Activated naive CD4-positive, alpha-beta T cell treated with anti-CD3 and anti-CD28 coated beads for 36 hours (primary cell): Measurements from ENCODE around the gene MBNL3. TPM values are rescaled to one million over a fixed set of nuclear protein-coding genes. Genes with fewer than 3 reads are reported as not detected.
A peak's percentile ranks its signal among the peaks of the same experiment; 100 is the strongest.

Experiments
- CTCF ChIA-PET: fragments of 350-600 bp; sonication (Branson Sonifier 250); formaldehyde crosslinking; loops from one replicate; lab custom pipeline; 2021; ENCODE audit warnings: antibody characterized with exemption; lab: Charles Lee
- DNase-seq: peaks from one replicate; pipeline ENCODE4 v3.0.0-alpha.2; 2020
- H3K27ac Mint-ChIP-seq: one replicate; pipeline ENCODE4 v1.8.0; 2021; ENCODE audit warnings: mild to moderate bottlenecking, mixed read lengths
- H3K27me3 Mint-ChIP-seq: one replicate; pipeline ENCODE4 v1.8.0; 2021; ENCODE audit warnings: low read depth, mixed read lengths
- H3K36me3 Mint-ChIP-seq: one replicate; pipeline ENCODE4 v1.8.0; 2021; ENCODE audit warnings: low read depth, mixed read lengths
- H3K4me1 Mint-ChIP-seq: one replicate; pipeline ENCODE4 v1.8.0; 2021; ENCODE audit warnings: low read depth, mixed read lengths
- H3K4me3 Mint-ChIP-seq: one replicate; pipeline ENCODE4 v1.8.0; 2021; ENCODE audit warnings: mild to moderate bottlenecking, moderate library complexity, mixed read lengths
- H3K9me3 Mint-ChIP-seq: one replicate; pipeline ENCODE4 v1.8.0; 2021; ENCODE audit warnings: mixed read lengths
- intact Hi-C: fragments of 100-400 bp; cut with micrococcal nuclease; formaldehyde crosslinking; loops from one replicate; pipeline ENCODE4 v1.15.1; 2023
- total RNA-seq, 2 experiments: library from RNA; stranded (reverse); gene quantifications; one replicate each; pipeline ENCODE4 v1.2.3, GENCODE V29; 2021

The MBNL3 gene
- total RNA-seq, 2 experiments from 2014 or later = 14.2 to 15.8 TPM

DNA sequence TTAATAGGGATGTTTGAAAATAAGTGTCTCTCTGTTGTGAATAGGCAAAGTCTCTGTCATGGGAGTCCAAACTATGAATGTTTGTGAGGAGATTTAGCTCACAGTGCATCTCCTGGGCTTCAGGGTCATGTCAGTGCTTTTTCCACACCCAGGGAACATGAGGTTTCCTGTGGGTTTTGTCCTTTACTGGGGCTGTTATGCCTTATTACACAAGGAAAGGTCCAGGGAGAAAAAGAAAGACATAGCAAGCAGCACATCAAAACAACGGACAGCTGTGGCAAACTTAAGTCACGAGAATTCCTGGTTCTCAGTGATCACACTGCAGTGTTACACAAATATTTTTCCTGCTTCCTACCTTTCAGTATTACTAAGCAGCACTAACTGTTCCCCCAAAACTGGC lies 99.4 kb downstream of the MBNL3 start:
- Mint-ChIP-seq H3K36me3 (peaks cover 4% of the 10 kb centered on the region), H3K27me3 (no peaks in the 10 kb centered on the region), H3K27ac (no peak overlapping the region), H3K4me3 (no peak overlapping the region), H3K9me3 (no peaks in the 10 kb centered on the region), H3K4me1 (peaks cover 7% of the 10 kb centered on the region)
- DNase-seq = no peak
- CTCF ChIA-PET = no interaction called here
- intact Hi-C loops = no loop called here

- intact Hi-C loops = no loop called here
- Mint-ChIP-seq H3K4me3 (no peak overlapping the region), H3K4me1 (peaks cover 2% of the 10 kb centered on the region), H3K27me3 (no peaks in the 10 kb centered on the region), H3K27ac (no peak overlapping the region), H3K36me3 (peaks cover 4% of the 10 kb centered on the region), H3K9me3 (no peaks in the 10 kb centered on the region)
- CTCF ChIA-PET = no interaction called here
- no peak for DNase-seq
Observed at GRCh38 chrX:132388371-132388770, 100.5 kb downstream of the MBNL3 start.

GRCh38 chrX:132384301-132384700 lies 104.5 kb downstream of the MBNL3 start:
- Mint-ChIP-seq H3K4me1 (no peaks in the 10 kb centered on the region), H3K36me3 (peaks cover 5% of the 10 kb centered on the region), H3K4me3 (no peak overlapping the region), H3K27ac (no peak overlapping the region), H3K27me3 (no peaks in the 10 kb centered on the region), H3K9me3 (no peaks in the 10 kb centered on the region)
- CTCF ChIA-PET = no interaction called here
- DNase-seq = no peak
- intact Hi-C loops = no loop called here

GRCh38 chrX:132382068-132382467 lies 106.8 kb downstream of the MBNL3 start:
- Mint-ChIP-seq H3K9me3 (no peaks in the 10 kb centered on the region), H3K4me3 (no peak overlapping the region), H3K4me1 (no peaks in the 10 kb centered on the region), H3K36me3 (peaks cover 3% of the 10 kb centered on the region), H3K27me3 (no peaks in the 10 kb centered on the region), H3K27ac (no peak overlapping the region)
- intact Hi-C loops = no loop called here
- DNase-seq = no peak
- CTCF ChIA-PET = no interaction called here

- DNase-seq = no peak
- H3K4me3 Mint-ChIP-seq = no peak overlapping the region
- intact Hi-C loops = no loop called here
- CTCF ChIA-PET = no interaction called here
- no peaks in the 10 kb centered on the region for H3K4me1 Mint-ChIP-seq
- H3K27me3 Mint-ChIP-seq = no peaks in the 10 kb centered on the region
- H3K36me3 Mint-ChIP-seq = peaks cover 3% of the 10 kb centered on the region
- no peaks in the 10 kb centered on the region for H3K9me3 Mint-ChIP-seq
- no peak overlapping the region for H3K27ac Mint-ChIP-seq
Observed at GRCh38 chrX:132378281-132378680, 110.6 kb downstream of the MBNL3 start.

DNA sequence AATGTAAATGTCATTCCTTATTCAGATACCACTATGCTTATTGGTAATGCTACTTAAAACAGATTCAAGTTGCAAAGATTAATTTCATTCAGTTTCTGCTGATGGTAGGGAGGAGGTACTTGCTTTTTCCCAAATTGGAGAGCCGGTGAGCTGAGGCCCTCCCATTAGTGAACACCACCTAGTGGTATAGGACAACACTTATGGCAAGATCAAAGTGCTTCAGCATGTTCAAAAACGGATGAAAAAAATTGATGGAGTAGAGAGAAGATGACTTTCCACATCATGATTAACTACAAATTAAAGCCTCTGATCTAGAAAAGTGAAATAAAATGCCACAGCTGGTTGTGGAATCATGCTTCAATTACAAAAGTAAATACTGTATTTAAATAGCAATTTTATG lies 112.9 kb downstream of the MBNL3 start:
- DNase-seq = no peak
- no peaks in the 10 kb centered on the region for H3K36me3 Mint-ChIP-seq
- CTCF ChIA-PET = no interaction called here
- H3K4me3 Mint-ChIP-seq = no peak overlapping the region
- H3K27ac Mint-ChIP-seq = no peak overlapping the region
- H3K27me3 Mint-ChIP-seq = no peaks in the 10 kb centered on the region
- H3K9me3 Mint-ChIP-seq = no peaks in the 10 kb centered on the region
- intact Hi-C loops = no loop called here
- H3K4me1 Mint-ChIP-seq = no peaks in the 10 kb centered on the region

GRCh38 chrX:132373610-132374009 lies 115.2 kb downstream of the MBNL3 start:
- no peak for DNase-seq
- H3K4me1 Mint-ChIP-seq = no peaks in the 10 kb centered on the region
- CTCF ChIA-PET = no interaction called here

DNA sequence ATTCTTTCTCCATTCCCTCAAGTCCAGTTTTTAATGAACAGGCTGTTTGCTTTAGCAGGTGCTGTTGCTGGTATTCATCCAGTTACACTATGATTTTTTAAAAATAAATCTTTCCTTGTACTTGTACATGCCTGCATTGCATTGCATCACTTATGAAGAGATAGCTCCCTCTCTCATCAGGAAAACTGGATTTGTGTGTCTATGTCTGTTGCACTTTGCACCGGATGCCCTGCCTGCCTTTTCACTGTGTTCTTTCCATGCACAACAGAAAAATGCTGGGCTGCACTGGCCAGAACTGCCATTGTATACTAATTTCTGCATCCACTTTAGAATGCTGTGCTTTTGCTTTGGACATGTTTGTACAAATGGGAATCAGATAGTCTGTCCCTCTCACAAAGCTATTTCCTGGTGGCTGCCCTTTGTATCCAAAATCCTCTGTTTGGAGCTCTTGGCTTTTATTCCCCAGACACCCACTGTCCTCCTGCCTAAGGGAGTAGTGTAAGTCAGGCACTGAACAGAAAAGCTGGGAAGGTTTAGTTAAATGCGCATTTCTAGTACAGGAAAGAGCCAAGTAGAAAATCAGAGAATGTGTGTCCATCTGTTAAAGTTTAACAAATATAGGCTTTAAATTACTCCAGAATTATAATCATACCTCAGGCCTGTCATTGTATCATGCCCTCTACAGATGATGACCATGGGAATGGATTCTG lies 119.1 kb downstream of the MBNL3 start:
- H3K9me3 Mint-ChIP-seq = no peaks in the 10 kb centered on the region
- no peak for DNase-seq
- H3K27ac Mint-ChIP-seq = no peak overlapping the region
- H3K4me1 Mint-ChIP-seq = peaks cover under 1% of the 10 kb centered on the region
- no peaks in the 10 kb centered on the region for H3K27me3 Mint-ChIP-seq
- no peaks in the 10 kb centered on the region for H3K36me3 Mint-ChIP-seq
- no peak overlapping the region for H3K4me3 Mint-ChIP-seq
- intact Hi-C loops = no loop called here
- CTCF ChIA-PET = no interaction called here

More at GRCh38 chrX:132373610-132374009, 115.2 kb downstream of the MBNL3 start:
- Mint-ChIP-seq H3K27me3 (no peaks in the 10 kb centered on the region), H3K4me3 (no peak overlapping the region), H3K27ac (no peak overlapping the region), H3K9me3 (no peaks in the 10 kb centered on the region), H3K36me3 (no peaks in the 10 kb centered on the region)
- intact Hi-C loops = no loop called here

GRCh38 chrX:132367984-132368383 lies 120.9 kb downstream of the MBNL3 start:
- no peak overlapping the region for H3K27ac Mint-ChIP-seq
- CTCF ChIA-PET = no interaction called here
- intact Hi-C loops = no loop called here
- no peaks in the 10 kb centered on the region for H3K27me3 Mint-ChIP-seq
- peaks cover 2% of the 10 kb centered on the region for H3K4me1 Mint-ChIP-seq
- H3K4me3 Mint-ChIP-seq = no peak overlapping the region
- H3K9me3 Mint-ChIP-seq = no peaks in the 10 kb centered on the region
- no peak for DNase-seq
- H3K36me3 Mint-ChIP-seq = no peaks in the 10 kb centered on the region

GRCh38 chrX:132367314-132367713 lies 121.5 kb downstream of the MBNL3 start:
- CTCF ChIA-PET = no interaction called here
- H3K27me3 Mint-ChIP-seq = no peaks in the 10 kb centered on the region
- no peaks in the 10 kb centered on the region for H3K36me3 Mint-ChIP-seq
- H3K9me3 Mint-ChIP-seq = no peaks in the 10 kb centered on the region
- H3K4me3 Mint-ChIP-seq = no peak overlapping the region
- DNase-seq = no peak
- intact Hi-C loops = no loop called here
- H3K4me1 Mint-ChIP-seq = peaks cover 2% of the 10 kb centered on the region
- no peak overlapping the region for H3K27ac Mint-ChIP-seq

GRCh38 chrX:132365490-132365889 lies 123.3 kb downstream of the MBNL3 start:
- Mint-ChIP-seq H3K27ac (no peak overlapping the region), H3K36me3 (no peaks in the 10 kb centered on the region), H3K27me3 (no peaks in the 10 kb centered on the region), H3K4me3 (no peak overlapping the region), H3K4me1 (peaks cover 2% of the 10 kb centered on the region), H3K9me3 (no peaks in the 10 kb centered on the region)
- CTCF ChIA-PET = interaction anchor here (0.8 kb wide), 1 partner anchor 115 kb away, joined by 5 read pairs; no protein-coding TSS in a partner anchor
- peak; percentile 3 for DNase-seq
- intact Hi-C loops = no loop called here

DNA sequence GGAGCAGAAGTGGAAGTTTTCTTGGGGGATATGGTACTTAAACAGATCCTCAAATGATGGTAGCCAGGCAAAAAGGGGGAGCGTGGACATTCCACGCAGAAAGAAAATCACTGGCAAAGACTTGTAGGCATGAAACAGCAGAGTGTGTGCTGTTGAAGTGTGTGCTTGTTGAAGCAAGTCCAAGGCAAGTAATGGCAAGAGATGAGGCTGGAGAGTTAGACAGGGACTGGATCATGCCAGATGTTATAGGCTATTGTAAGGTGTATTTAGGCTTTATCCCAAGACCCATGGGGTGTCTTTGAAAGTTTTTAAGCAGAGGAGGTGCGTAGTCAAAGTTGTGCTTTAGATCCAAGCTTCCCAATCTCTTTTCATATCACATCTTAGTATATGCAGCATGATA lies 124.5 kb downstream of the MBNL3 start:
- no peak for DNase-seq
- no peak overlapping the region for H3K27ac Mint-ChIP-seq
- no peak overlapping the region for H3K4me3 Mint-ChIP-seq
- peaks cover 2% of the 10 kb centered on the region for H3K4me1 Mint-ChIP-seq
- no peaks in the 10 kb centered on the region for H3K9me3 Mint-ChIP-seq
- CTCF ChIA-PET = no interaction called here
- no peaks in the 10 kb centered on the region for H3K27me3 Mint-ChIP-seq
- intact Hi-C loops = no loop called here
- no peaks in the 10 kb centered on the region for H3K36me3 Mint-ChIP-seq

DNA sequence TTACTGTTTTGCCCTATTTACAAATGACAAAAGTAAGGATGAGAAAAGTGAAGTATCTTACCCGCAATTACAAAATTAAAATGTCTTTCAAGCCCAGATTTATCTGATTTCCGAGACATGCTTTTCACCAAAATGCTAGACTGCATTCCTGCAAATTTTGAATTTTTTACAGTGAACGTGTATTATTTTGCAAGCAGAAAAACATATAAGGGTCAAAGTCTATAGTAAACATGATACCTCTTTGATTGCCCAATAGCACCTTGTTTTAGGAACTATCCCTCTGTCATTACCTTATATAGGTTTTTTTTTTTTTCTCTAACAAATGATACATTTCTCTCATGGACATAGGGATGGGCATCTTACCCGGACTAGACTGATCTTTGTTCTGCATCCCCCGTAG lies 135.4 kb downstream of the MBNL3 start:
- H3K4me1 Mint-ChIP-seq = no peaks in the 10 kb centered on the region
- no peak for DNase-seq
- intact Hi-C loops = no loop called here
- H3K9me3 Mint-ChIP-seq = no peaks in the 10 kb centered on the region
- no peaks in the 10 kb centered on the region for H3K36me3 Mint-ChIP-seq
- H3K4me3 Mint-ChIP-seq = no peak overlapping the region
- CTCF ChIA-PET = no interaction called here
- H3K27ac Mint-ChIP-seq = no peak overlapping the region
- H3K27me3 Mint-ChIP-seq = no peaks in the 10 kb centered on the region
